ENCODE results near the gene FAM180A. TPM values are rescaled to one million over a fixed set of nuclear protein-coding genes. Genes with fewer than 3 reads are reported as not detected.

FAM180A gene
- total RNA-seq, 1 experiment from 2014 or later, result 0.18 TPM

DNA sequence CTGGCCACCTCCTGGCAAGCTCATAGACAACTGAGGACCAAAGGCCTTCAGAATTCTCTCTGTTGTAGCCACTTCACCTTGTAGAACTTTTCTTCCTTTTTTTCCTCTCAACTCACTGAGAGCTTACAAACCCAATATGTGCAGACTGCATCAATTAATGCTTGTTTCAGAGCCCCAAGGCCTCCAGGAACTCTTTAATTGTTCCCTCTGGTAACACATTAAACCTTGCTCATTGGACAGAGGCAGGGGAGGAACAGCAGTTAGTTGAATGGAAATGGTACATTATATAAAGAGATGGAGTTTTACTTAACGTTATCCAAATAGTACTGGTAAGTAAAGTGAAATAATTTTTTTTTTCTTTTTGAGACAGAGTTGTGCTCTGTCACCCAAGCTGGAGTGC, 61.1 kb downstream of the FAM180A start:
- no peak for DNase-seq (ENCODE audit: low read depth in 1 of 2, low spot score in 2 of 2)
- H3K4me3 ChIP-seq, result no peak overlapping the region
- H3K4me1 ChIP-seq (replicated peaks), result peaks cover 38% of the 10 kb centered on the region
- H3K9me3 ChIP-seq (replicated peaks), result no peaks in the 10 kb centered on the region
- H3K27ac ChIP-seq, result no peak overlapping the region
- H3K36me3 ChIP-seq, result peaks cover 16% of the 10 kb centered on the region
- no peaks in the 10 kb centered on the region for H3K27me3 ChIP-seq (replicated peaks)

- no peaks in the 10 kb centered on the region for H3K27me3 ChIP-seq (replicated peaks)
- no peaks in the 10 kb centered on the region for H3K9me3 ChIP-seq (replicated peaks)
- no peak overlapping the region for H3K27ac ChIP-seq
- no peak overlapping the region for H3K4me3 ChIP-seq
- peaks cover 28% of the 10 kb centered on the region for H3K4me1 ChIP-seq (replicated peaks)
- H3K36me3 ChIP-seq, result peaks cover 18% of the 10 kb centered on the region
- DNase-seq (ENCODE audit: low read depth in 1 of 2, low spot score in 2 of 2), result no peak
Observed at GRCh38 chr7:135685306-135686084, 63.1 kb downstream of the FAM180A start.

DNA sequence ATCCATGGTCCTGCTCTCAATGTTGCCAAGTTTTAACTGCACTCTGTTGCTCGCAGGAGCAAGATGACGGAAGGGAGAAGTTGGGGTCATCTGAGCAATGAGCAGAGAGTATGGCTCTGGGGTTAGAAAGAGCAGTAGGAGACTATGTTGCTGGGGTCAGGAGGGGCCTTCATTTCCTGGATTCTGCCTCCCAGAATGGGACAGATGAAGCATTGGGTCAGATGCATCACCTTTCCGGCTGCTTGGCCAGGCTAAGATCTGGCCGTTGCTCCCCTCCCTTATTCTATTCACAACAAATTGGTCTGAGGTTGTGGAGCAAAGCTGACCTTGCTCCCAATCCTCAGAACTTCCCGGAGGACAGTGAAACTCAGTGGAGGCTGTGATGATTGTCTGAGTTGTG, 63.9 kb downstream of the FAM180A start:
- peaks cover 22% of the 10 kb centered on the region for H3K36me3 ChIP-seq
- no peak for DNase-seq (ENCODE audit: low read depth in 1 of 2, low spot score in 2 of 2)
- H3K4me1 ChIP-seq (replicated peaks), result peaks cover 24% of the 10 kb centered on the region
- no peak overlapping the region for H3K27ac ChIP-seq
- H3K4me3 ChIP-seq, result no peak overlapping the region
- no peaks in the 10 kb centered on the region for H3K27me3 ChIP-seq (replicated peaks)
- no peaks in the 10 kb centered on the region for H3K9me3 ChIP-seq (replicated peaks)

DNA sequence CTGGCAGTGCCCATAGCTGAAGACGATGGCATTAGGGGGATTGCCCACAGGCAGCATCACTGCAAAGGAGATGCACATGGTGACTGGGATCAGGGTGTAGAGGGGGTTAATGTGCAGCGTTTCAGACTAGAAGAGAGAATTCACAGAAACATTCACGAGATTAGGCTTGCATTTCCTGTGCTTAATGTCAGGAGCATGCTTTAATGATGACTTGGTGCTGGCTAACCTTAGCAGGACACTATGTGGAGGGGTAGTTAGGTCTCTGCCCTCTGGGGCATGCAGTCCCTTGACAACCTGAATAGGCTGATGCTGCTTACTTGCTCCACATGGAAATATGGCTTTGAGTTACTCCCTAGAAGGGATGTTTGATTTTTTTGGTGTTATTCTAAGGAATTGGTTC, 64.5 kb downstream of the FAM180A start:
- no peak overlapping the region for H3K4me3 ChIP-seq
- peaks cover 24% of the 10 kb centered on the region for H3K4me1 ChIP-seq (replicated peaks)
- H3K9me3 ChIP-seq (replicated peaks), result no peaks in the 10 kb centered on the region
- peaks cover 28% of the 10 kb centered on the region for H3K36me3 ChIP-seq
- no peak for DNase-seq (ENCODE audit: low read depth in 1 of 2, low spot score in 2 of 2)
- peak overlapping the region; percentile 6; the same call in 1 of the 2 replicates for H3K27ac ChIP-seq
- no peaks in the 10 kb centered on the region for H3K27me3 ChIP-seq (replicated peaks)

- Histone ChIP-seq H3K27me3 (replicated peaks) (no peaks in the 10 kb centered on the region), H3K27ac (peak overlapping the region; percentile 6; the same call in 1 of the 2 replicates), H3K9me3 (replicated peaks) (no peaks in the 10 kb centered on the region), H3K4me1 (replicated peaks) (peaks cover 24% of the 10 kb centered on the region), H3K4me3 (no peak overlapping the region), H3K36me3 (peaks cover 30% of the 10 kb centered on the region)
- no peak for DNase-seq (ENCODE audit: low read depth in 1 of 2, low spot score in 2 of 2)
Observed at GRCh38 chr7:135683609-135684008, 65.0 kb downstream of the FAM180A start.

GRCh38 chr7:135682191-135682590, 66.4 kb downstream of the FAM180A start:
- Histone ChIP-seq H3K4me3 (no peak overlapping the region), H3K9me3 (replicated peaks) (no peaks in the 10 kb centered on the region), H3K27ac (no peak overlapping the region), H3K4me1 (replicated peaks) (peaks cover 24% of the 10 kb centered on the region), H3K36me3 (peaks cover 40% of the 10 kb centered on the region), H3K27me3 (replicated peaks) (no peaks in the 10 kb centered on the region)
- no peak for DNase-seq (ENCODE audit: low read depth in 1 of 2, low spot score in 2 of 2)

- DNase-seq (ENCODE audit: low read depth in 1 of 2, low spot score in 2 of 2), result no peak
- H3K4me1 ChIP-seq (replicated peaks), result peaks cover 24% of the 10 kb centered on the region
Observed at GRCh38 chr7:135681762-135682161, 66.9 kb downstream of the FAM180A start.

More at GRCh38 chr7:135681762-135682161, 66.9 kb downstream of the FAM180A start:
- no peaks in the 10 kb centered on the region for H3K9me3 ChIP-seq (replicated peaks)
- H3K4me3 ChIP-seq, result no peak overlapping the region
- no peak overlapping the region for H3K27ac ChIP-seq
- H3K27me3 ChIP-seq (replicated peaks), result no peaks in the 10 kb centered on the region
- peaks cover 41% of the 10 kb centered on the region for H3K36me3 ChIP-seq

Other genes starting within 250 kb of the FAM180A start
- 4.2 and 9.1 TPM in 2 replicates for gene CNOT4, start 238.7 kb downstream of the FAM180A start, total RNA-seq (2014; rRNA removed; shearing (Covaris generic))
- 76.7 and 89.4 TPM in 2 replicates for gene NUP205, start 190.9 kb downstream of the FAM180A start, total RNA-seq (2014; rRNA removed; shearing (Covaris generic))
- 15.3 and 18.6 TPM in 2 replicates for gene STMP1, start 86.3 kb downstream of the FAM180A start, total RNA-seq (2014; rRNA removed; shearing (Covaris generic))
- not detected in 2 replicates for gene SLC13A4, start 20.6 kb downstream of the FAM180A start, total RNA-seq (2014; rRNA removed; shearing (Covaris generic))
- 91.3 and 108 TPM in 2 replicates for gene MTPN, start 228.5 kb upstream of the FAM180A start, total RNA-seq (2014; rRNA removed; shearing (Covaris generic))

Data from SJSA1 (cell line).